Mesothelial cell of epicardium (in vitro differentiated cells): ENCODE data around the gene PIP4K2B. TPM values are rescaled to one million over a fixed set of nuclear protein-coding genes. Genes with fewer than 3 reads are reported as not detected.
A peak's percentile ranks its signal among the peaks of the same experiment; 100 is the strongest.

Experiments
- DNase-seq, 2 experiments: peaks; one replicate each; pipeline ENCODE4 v3.0.0; 2021; ENCODE audit warnings: low spot score in 2 of 2; ENCODE audit not compliant: unreplicated experiment in 2 of 2
- H3K27ac Mint-ChIP-seq: 2 replicates; pipeline ENCODE4 v1.8.0; 2021; ENCODE audit warnings: mixed read lengths
- H3K27me3 Mint-ChIP-seq: 2 replicates; pipeline ENCODE4 v1.8.0; 2021; ENCODE audit warnings: low read depth, mixed read lengths
- H3K36me3 Mint-ChIP-seq: 2 replicates; pipeline ENCODE4 v1.8.0; 2021; ENCODE audit warnings: mixed read lengths
- H3K4me1 Mint-ChIP-seq: 2 replicates; pipeline ENCODE4 v1.8.0; 2021; ENCODE audit warnings: mixed read lengths
- H3K4me3 Mint-ChIP-seq: 2 replicates; pipeline ENCODE4 v1.8.0; 2021; ENCODE audit warnings: mild to moderate bottlenecking, moderate library complexity, mixed read lengths
- H3K9me3 Mint-ChIP-seq: 2 replicates; pipeline ENCODE4 v1.8.0; 2021; ENCODE audit warnings: mixed read lengths
- total RNA-seq: library from RNA; stranded (reverse); gene quantifications from 3 replicates; pipeline ENCODE4 v1.2.1, GENCODE V29; 2021
- TF ChIP-seq, protein P1 (sequence below): fragments of 200-600 bp; sonication (generic); IDR thresholded peaks from one replicate; pipeline ENCODE4 v1.5.0; 2021; ENCODE audit warnings: antibody characterized with exemption; ENCODE audit not compliant: unreplicated experiment

Gene PIP4K2B
- total RNA-seq, 1 donor from 2014 or later, result 81.1 TPM

DNA sequence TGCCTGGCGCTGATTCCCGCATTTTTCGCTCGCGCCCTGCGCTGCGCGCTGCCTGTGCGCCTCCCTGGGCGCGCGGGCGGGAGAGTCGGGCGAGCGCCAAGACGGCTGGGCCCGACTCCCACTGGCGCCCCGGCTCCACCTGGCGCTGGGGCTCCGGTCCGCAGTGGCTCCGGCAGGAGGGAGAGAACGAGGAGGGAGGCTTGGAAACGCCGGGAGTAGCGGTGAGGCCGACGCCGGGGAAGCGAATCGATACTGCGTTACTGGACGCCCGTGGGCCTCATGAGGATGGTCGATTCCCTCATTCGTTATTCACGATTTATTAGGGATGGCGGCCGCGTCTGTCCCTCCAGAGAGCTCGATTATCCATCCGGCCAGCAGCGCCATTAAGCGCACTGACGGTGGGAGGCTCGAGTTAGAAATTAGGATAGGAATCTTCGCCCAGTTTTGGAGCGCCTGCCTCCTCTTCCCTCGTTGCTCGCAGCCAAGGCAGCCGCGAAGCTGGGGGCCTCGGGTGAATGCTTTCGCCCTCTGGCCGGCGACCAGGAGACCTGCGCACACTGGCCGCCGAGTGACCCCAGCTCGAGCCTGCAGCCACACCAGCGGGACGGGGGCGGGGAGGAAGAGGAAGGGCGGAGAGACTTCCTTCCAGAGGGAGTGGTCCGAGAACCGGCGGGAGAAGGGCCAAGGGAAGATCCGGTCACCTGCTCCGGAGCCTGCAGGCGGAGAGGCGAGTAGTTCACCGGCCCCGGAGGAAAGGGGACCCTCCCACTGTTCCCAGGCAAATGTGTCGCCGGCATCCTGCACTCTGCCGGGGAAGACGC lies 49.9 kb downstream of the PIP4K2B start:
- no peaks in the 10 kb centered on the region for H3K9me3 Mint-ChIP-seq
- peak overlapping the region; percentile 91 for H3K4me3 Mint-ChIP-seq
- H3K27ac Mint-ChIP-seq, result peak overlapping the region; percentile 90
- H3K4me1 Mint-ChIP-seq, result peaks cover 49% of the 10 kb centered on the region
- TF ChIP-seq, protein P1, sequence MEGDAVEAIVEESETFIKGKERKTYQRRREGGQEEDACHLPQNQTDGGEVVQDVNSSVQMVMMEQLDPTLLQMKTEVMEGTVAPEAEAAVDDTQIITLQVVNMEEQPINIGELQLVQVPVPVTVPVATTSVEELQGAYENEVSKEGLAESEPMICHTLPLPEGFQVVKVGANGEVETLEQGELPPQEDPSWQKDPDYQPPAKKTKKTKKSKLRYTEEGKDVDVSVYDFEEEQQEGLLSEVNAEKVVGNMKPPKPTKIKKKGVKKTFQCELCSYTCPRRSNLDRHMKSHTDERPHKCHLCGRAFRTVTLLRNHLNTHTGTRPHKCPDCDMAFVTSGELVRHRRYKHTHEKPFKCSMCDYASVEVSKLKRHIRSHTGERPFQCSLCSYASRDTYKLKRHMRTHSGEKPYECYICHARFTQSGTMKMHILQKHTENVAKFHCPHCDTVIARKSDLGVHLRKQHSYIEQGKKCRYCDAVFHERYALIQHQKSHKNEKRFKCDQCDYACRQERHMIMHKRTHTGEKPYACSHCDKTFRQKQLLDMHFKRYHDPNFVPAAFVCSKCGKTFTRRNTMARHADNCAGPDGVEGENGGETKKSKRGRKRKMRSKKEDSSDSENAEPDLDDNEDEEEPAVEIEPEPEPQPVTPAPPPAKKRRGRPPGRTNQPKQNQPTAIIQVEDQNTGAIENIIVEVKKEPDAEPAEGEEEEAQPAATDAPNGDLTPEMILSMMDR, result no peak
- no peaks in the 10 kb centered on the region for H3K27me3 Mint-ChIP-seq
- no peaks in the 10 kb centered on the region for H3K36me3 Mint-ChIP-seq
- peak in 1 of 2 experiments; percentile 66 for DNase-seq

DNA sequence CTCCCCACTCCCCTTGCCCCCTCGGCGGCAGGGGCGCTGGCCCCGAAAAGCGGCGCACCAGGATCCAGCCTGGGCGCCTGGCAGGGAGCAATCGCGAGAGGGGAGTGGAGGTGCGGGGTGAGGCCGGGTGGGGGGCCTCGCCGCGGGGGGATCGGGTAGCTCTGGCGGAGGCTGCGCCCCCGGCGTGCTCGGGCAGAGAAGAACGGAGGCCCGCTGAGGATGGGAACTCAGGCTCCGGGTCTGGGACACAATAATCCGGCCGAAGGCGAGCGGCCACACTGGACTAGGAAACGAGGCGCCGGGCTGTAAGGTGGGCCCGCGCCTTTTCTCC lies 50.5 kb downstream of the PIP4K2B start:
- TF ChIP-seq, protein P1, result no peak
- Mint-ChIP-seq H3K36me3 (no peaks in the 10 kb centered on the region), H3K9me3 (no peaks in the 10 kb centered on the region), H3K27me3 (no peaks in the 10 kb centered on the region), H3K27ac (no peak overlapping the region), H3K4me3 (peak overlapping the region; percentile 91), H3K4me1 (peaks cover 53% of the 10 kb centered on the region)
- DNase-seq, result peak in 1 of 2 experiments; percentile 45

DNA sequence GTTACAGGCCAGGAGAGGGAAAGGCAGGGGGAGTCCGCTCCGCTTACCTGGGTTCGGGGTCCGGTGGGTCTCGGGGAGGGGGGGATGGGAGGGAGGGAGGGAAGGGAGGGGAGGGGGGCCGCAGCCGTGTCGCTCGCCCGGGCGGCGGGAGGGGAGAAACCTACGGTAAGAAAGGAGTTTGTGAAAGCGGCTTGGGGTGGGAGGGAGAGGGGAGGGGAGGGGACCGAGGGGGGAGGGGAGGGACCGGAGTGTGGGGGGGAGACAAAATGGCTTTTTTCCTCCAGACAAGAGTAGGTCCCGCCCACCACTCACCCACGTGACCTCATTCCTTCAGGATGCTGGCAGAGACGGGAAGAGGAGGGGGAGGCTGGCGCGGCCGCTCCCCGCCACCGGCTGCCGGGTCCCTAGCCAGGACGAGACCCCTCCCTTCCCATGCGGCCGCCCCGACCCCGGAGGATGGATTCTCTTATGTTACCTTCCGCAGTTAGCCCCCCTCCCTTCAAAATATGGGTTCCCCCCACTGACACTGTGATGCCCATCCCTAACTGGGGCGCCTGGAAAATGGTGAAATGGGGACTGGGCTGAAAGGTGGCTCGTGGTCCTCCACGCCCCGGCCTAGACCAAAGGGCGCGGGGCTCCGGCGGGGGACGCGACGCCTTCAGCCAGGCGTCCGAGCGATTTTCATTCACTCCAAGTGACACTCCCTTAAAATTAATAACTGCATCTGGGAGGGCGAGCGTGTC lies 51.0 kb downstream of the PIP4K2B start, which contains the start of gene PCGF2:
Gene PCGF2 (minus strand): TSS at position 188 of the 743 bp plus-strand sequence. CDS start 7,934 bp downstream, outside the sequence.
- TF ChIP-seq, protein P1, result no peak
- Mint-ChIP-seq H3K4me1 (peaks cover 54% of the 10 kb centered on the region), H3K27ac (peak within 1 kb of the TSS; percentile 90), H3K9me3 (no peaks in the 10 kb centered on the region), H3K36me3 (no peaks in the 10 kb centered on the region), H3K27me3 (no peaks in the 10 kb centered on the region), H3K4me3 (peak within 1 kb of the TSS; percentile 91)
- DNase-seq, result peak; percentile 86 to 88

DNA sequence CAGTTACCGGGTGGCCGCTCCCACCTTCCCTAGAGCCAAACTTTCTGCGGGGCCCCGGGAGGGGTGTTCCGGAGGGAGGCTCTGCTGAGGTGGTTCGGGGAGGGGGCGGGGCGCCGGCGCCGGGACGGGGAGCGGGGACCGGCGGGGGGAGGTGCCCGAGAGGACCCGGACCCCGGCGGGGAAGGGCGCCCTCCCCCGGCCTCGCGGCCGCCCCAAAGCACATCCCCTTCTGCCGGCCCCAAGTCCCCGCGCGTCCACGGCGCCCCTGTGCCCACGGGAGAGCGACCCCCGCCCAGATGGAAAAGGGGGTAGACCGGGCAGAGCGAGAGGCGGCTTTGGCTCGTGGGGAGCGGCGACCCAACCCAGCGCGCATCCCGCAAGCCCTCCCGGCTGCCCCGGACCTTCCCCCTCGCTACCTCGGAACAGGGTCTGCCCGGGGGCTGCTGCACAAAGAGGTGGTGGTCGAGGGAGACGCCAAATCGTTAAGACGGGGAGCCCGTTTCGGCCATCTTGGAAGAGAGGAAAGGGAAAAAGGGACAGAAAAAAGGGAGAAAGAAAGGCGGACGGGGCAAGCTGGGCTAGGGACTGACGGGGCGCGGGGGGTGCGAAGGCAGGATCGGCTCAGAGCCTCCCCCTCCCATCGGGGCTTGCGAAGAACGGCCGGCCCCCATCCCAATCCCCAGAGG lies 51.8 kb downstream of the PIP4K2B start:
- Mint-ChIP-seq H3K4me1 (peaks cover 59% of the 10 kb centered on the region), H3K9me3 (no peaks in the 10 kb centered on the region), H3K27ac (peak overlapping the region; percentile 76), H3K27me3 (no peaks in the 10 kb centered on the region), H3K36me3 (no peaks in the 10 kb centered on the region), H3K4me3 (peak overlapping the region; percentile 91)
- peak in 1 of 2 experiments; percentile 60 for DNase-seq
- TF ChIP-seq, protein P1, result no peak

DNA sequence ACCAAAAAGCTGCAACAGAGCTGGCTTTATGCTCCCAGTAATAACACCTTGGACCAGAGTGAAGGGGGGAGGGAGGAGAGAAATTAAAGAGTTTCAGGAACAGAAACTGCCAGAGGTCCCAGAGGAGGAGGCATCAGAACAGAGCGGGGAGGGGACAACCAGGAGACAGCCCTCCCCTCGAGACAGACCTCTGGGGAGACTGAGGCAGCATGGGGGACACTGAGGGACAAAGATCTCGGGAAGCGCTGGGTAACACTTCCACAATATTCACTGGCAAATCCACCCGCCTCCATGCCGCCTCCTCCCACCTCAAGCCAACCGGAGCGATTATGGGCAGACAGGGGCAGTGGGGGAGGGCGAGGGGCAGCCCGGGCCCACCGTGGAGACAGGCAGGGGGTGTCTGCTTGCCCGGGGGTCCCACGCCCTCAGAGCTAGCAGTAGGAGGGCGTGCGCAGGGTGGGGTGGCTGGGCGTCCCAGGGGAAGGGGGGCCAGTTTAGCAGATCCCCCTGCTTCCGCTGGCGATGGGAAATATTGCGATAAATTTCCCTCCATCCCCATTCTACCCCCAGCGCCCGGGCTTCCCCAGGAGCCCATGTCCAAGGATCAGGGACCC lies 52.4 kb downstream of the PIP4K2B start:
- Mint-ChIP-seq H3K27ac (peak overlapping the region; percentile 86), H3K4me3 (peak overlapping the region; percentile 91), H3K27me3 (no peaks in the 10 kb centered on the region), H3K9me3 (no peaks in the 10 kb centered on the region), H3K36me3 (no peaks in the 10 kb centered on the region), H3K4me1 (peaks cover 64% of the 10 kb centered on the region)
- TF ChIP-seq, protein P1, result no peak
- no peak for DNase-seq
